WTC11 (cell line): ENCODE data around the gene PDE8B. TPM values are rescaled to one million over a fixed set of nuclear protein-coding genes. Genes with fewer than 3 reads are reported as not detected.

Experiments
- ATAC-seq: fragments of 200-7000 bp; cut with Tn5 transposase; 2 replicates; pipeline ENCODE4 v1.10.0; 2021; ENCODE audit warnings: mild to moderate bottlenecking, moderate library complexity
- CTCF ChIA-PET: fragments of 300-600 bp; sonication (Branson Sonifier 250); formaldehyde crosslinking; loops from one replicate; lab custom pipeline; 2021; ENCODE audit warnings: antibody characterized with exemption; lab: Charles Lee
- POLR2A ChIA-PET: fragments of 350-600 bp; sonication (Branson Sonifier 250); formaldehyde crosslinking; loops from one replicate; lab custom pipeline; 2021; ENCODE audit warnings: antibody characterized with exemption; lab: Charles Lee
- DNase-seq: peaks from one replicate; pipeline ENCODE4 v3.0.0; 2021; ENCODE audit warnings: low spot score
- H3K27ac Mint-ChIP-seq: 2 replicates; pipeline ENCODE4 v1.8.0; 2021; ENCODE audit warnings: mixed read lengths
- H3K27me3 Mint-ChIP-seq: 2 replicates; pipeline ENCODE4 v1.8.0; 2021; ENCODE audit warnings: low read depth, mild to moderate bottlenecking, moderate library complexity, mixed read lengths
- H3K36me3 Mint-ChIP-seq: 2 replicates; pipeline ENCODE4 v1.8.0; 2021; ENCODE audit warnings: mixed read lengths
- H3K4me1 Mint-ChIP-seq: 2 replicates; pipeline ENCODE4 v1.8.0; 2022; ENCODE audit warnings: mixed read lengths
- H3K4me3 Mint-ChIP-seq: 2 replicates; pipeline ENCODE4 v1.8.0; 2021; ENCODE audit warnings: mild to moderate bottlenecking, moderate library complexity, mixed read lengths
- H3K9me3 Mint-ChIP-seq: 2 replicates; pipeline ENCODE4 v1.8.0; 2021; ENCODE audit warnings: mixed read lengths
- EMX1 ChIP-seq: fragments of 250-450 bp; sonication (Bioruptor Pico); IDR thresholded peaks from 2 replicates; pipeline ENCODE4 v1.8.0; 2021; ENCODE audit warnings: mild to moderate bottlenecking
- FOXK1 ChIP-seq: sonication (generic); formaldehyde crosslinking; IDR thresholded peaks from 2 replicates; pipeline ENCODE4 v1.8.0; 2022; ENCODE audit warnings: mild to moderate bottlenecking, moderate library complexity, missing genetic modification reagents
- NR1H2 ChIP-seq: sonication (generic); formaldehyde crosslinking; IDR thresholded peaks from 2 replicates; pipeline ENCODE4 v1.9.0; 2021; ENCODE audit warnings: mild to moderate bottlenecking, moderate library complexity, missing genetic modification reagents
- ZBTB21 ChIP-seq: sonication (generic); formaldehyde crosslinking; IDR thresholded peaks from 2 replicates; pipeline ENCODE4 v1.8.1; 2023; ENCODE audit warnings: mild to moderate bottlenecking, missing genetic modification reagents, borderline replicate concordance
- ZNF138 ChIP-seq: sonication (generic); formaldehyde crosslinking; conservative IDR thresholded peaks from 2 replicates; pipeline ENCODE4 v1.8.1; 2022; ENCODE audit warnings: mild to moderate bottlenecking, moderate library complexity, missing genetic modification reagents
- total RNA-seq: library from RNA; stranded (reverse); gene quantifications from 3 replicates; pipeline ENCODE4 v1.2.3, GENCODE V29; 2021
- TF ChIP-seq, protein P1 (sequence below): sonication (generic); formaldehyde crosslinking; IDR thresholded peaks from 2 replicates; pipeline ENCODE4 v1.8.0; 2023; ENCODE audit warnings: missing genetic modification reagents, mild to moderate bottlenecking, borderline replicate concordance
- TF ChIP-seq, protein P2 (sequence below): fragments of 250-450 bp; sonication (Bioruptor Pico); IDR thresholded peaks from 2 replicates; pipeline ENCODE4 v1.9.0; 2021; ENCODE audit warnings: mild to moderate bottlenecking
- TF ChIP-seq, protein P3 (sequence below): sonication (generic); formaldehyde crosslinking; IDR thresholded peaks from 2 replicates; pipeline ENCODE4 v1.8.0; 2022; ENCODE audit warnings: mild to moderate bottlenecking, missing genetic modification reagents
- TF ChIP-seq, protein P4 (sequence below): sonication (generic); formaldehyde crosslinking; IDR thresholded peaks from 2 replicates; pipeline ENCODE4 v1.8.1; 2023; ENCODE audit warnings: mild to moderate bottlenecking, missing genetic modification reagents, borderline replicate concordance
- TF ChIP-seq, protein P5 (sequence below): sonication (generic); formaldehyde crosslinking; IDR thresholded peaks from 2 replicates; pipeline ENCODE4 v1.8.1; 2022; ENCODE audit warnings: low read depth, missing genetic modification reagents, borderline replicate concordance
- TF ChIP-seq, protein P6 (sequence below): sonication (generic); formaldehyde crosslinking; conservative IDR thresholded peaks from 2 replicates; pipeline ENCODE4 v1.8.1; 2023; ENCODE audit warnings: mild to moderate bottlenecking, low read depth, missing genetic modification reagents, moderate library complexity
- TF ChIP-seq, protein P7 (sequence below): sonication (generic); formaldehyde crosslinking; IDR thresholded peaks from 2 replicates; pipeline ENCODE4 v1.8.1; 2022; ENCODE audit warnings: missing genetic modification reagents, borderline replicate concordance

PDE8B gene
- total RNA-seq, 1 experiment from 2014 or later, result 0.31 TPM

DNA sequence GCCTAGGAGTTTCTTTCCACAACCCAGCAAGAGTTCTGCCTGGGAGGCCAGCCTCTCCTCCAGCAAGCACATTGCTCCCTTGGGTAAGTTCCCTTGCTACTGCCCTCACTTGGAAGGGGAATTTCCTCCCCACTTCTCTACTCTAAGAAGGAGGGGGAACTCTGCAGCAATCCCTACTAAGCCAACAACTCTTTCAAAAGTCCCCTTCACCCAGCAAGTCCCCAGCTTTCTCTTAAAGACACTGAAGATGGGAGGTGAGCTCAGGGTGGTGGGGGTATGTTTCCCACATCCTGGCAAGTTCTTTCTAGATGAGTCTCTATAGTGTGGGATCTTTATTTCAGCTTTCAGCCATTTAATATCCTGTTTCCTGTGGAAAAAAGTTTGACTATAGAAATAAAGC lies 49.0 kb downstream of the PDE8B start:
- DNase-seq (no peak), ATAC-seq (no peak)
- CTCF ChIA-PET, result no interaction called here

More for the DNA sequence above, 49.0 kb downstream of the PDE8B start:
- no peaks in the 10 kb centered on the region for H3K36me3 Mint-ChIP-seq
- POLR2A ChIA-PET, result no interaction called here
- H3K9me3 Mint-ChIP-seq, result 0 out of 2 replicates have a peak, but pooled peaks cover 4% of the 10 kb centered on the region
- H3K4me1 Mint-ChIP-seq, result peaks cover 11% of the 10 kb centered on the region
- no peaks in the 10 kb centered on the region; the same call in 1 of the 2 replicates for H3K27me3 Mint-ChIP-seq
- H3K27ac Mint-ChIP-seq, result no peak overlapping the region
- H3K4me3 Mint-ChIP-seq, result no peak overlapping the region
- TF ChIP-seq, protein P1, sequence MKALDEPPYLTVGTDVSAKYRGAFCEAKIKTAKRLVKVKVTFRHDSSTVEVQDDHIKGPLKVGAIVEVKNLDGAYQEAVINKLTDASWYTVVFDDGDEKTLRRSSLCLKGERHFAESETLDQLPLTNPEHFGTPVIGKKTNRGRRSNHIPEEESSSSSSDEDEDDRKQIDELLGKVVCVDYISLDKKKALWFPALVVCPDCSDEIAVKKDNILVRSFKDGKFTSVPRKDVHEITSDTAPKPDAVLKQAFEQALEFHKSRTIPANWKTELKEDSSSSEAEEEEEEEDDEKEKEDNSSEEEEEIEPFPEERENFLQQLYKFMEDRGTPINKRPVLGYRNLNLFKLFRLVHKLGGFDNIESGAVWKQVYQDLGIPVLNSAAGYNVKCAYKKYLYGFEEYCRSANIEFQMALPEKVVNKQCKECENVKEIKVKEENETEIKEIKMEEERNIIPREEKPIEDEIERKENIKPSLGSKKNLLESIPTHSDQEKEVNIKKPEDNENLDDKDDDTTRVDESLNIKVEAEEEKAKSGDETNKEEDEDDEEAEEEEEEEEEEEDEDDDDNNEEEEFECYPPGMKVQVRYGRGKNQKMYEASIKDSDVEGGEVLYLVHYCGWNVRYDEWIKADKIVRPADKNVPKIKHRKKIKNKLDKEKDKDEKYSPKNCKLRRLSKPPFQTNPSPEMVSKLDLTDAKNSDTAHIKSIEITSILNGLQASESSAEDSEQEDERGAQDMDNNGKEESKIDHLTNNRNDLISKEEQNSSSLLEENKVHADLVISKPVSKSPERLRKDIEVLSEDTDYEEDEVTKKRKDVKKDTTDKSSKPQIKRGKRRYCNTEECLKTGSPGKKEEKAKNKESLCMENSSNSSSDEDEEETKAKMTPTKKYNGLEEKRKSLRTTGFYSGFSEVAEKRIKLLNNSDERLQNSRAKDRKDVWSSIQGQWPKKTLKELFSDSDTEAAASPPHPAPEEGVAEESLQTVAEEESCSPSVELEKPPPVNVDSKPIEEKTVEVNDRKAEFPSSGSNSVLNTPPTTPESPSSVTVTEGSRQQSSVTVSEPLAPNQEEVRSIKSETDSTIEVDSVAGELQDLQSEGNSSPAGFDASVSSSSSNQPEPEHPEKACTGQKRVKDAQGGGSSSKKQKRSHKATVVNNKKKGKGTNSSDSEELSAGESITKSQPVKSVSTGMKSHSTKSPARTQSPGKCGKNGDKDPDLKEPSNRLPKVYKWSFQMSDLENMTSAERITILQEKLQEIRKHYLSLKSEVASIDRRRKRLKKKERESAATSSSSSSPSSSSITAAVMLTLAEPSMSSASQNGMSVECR (CRISPR knock-in tag), result no peak
- TF ChIP-seq, protein P2, sequence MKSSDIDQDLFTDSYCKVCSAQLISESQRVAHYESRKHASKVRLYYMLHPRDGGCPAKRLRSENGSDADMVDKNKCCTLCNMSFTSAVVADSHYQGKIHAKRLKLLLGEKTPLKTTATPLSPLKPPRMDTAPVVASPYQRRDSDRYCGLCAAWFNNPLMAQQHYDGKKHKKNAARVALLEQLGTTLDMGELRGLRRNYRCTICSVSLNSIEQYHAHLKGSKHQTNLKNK (CRISPR knock-in tag), result no peak
- TF ChIP-seq FOXK1 (CRISPR knock-in tag) (no peak), ZNF138 (CRISPR knock-in tag) (no peak), ZBTB21 (no peak), EMX1 (no peak), NR1H2 (CRISPR knock-in tag) (no peak)
- TF ChIP-seq, protein P3, sequence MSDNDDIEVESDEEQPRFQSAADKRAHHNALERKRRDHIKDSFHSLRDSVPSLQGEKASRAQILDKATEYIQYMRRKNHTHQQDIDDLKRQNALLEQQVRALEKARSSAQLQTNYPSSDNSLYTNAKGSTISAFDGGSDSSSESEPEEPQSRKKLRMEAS, result no peak
- TF ChIP-seq, protein P4, sequence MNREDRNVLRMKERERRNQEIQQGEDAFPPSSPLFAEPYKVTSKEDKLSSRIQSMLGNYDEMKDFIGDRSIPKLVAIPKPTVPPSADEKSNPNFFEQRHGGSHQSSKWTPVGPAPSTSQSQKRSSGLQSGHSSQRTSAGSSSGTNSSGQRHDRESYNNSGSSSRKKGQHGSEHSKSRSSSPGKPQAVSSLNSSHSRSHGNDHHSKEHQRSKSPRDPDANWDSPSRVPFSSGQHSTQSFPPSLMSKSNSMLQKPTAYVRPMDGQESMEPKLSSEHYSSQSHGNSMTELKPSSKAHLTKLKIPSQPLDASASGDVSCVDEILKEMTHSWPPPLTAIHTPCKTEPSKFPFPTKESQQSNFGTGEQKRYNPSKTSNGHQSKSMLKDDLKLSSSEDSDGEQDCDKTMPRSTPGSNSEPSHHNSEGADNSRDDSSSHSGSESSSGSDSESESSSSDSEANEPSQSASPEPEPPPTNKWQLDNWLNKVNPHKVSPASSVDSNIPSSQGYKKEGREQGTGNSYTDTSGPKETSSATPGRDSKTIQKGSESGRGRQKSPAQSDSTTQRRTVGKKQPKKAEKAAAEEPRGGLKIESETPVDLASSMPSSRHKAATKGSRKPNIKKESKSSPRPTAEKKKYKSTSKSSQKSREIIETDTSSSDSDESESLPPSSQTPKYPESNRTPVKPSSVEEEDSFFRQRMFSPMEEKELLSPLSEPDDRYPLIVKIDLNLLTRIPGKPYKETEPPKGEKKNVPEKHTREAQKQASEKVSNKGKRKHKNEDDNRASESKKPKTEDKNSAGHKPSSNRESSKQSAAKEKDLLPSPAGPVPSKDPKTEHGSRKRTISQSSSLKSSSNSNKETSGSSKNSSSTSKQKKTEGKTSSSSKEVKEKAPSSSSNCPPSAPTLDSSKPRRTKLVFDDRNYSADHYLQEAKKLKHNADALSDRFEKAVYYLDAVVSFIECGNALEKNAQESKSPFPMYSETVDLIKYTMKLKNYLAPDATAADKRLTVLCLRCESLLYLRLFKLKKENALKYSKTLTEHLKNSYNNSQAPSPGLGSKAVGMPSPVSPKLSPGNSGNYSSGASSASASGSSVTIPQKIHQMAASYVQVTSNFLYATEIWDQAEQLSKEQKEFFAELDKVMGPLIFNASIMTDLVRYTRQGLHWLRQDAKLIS, result no peak
- TF ChIP-seq, protein P5, sequence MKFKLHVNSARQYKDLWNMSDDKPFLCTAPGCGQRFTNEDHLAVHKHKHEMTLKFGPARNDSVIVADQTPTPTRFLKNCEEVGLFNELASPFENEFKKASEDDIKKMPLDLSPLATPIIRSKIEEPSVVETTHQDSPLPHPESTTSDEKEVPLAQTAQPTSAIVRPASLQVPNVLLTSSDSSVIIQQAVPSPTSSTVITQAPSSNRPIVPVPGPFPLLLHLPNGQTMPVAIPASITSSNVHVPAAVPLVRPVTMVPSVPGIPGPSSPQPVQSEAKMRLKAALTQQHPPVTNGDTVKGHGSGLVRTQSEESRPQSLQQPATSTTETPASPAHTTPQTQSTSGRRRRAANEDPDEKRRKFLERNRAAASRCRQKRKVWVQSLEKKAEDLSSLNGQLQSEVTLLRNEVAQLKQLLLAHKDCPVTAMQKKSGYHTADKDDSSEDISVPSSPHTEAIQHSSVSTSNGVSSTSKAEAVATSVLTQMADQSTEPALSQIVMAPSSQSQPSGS, result no peak
- TF ChIP-seq, protein P6, sequence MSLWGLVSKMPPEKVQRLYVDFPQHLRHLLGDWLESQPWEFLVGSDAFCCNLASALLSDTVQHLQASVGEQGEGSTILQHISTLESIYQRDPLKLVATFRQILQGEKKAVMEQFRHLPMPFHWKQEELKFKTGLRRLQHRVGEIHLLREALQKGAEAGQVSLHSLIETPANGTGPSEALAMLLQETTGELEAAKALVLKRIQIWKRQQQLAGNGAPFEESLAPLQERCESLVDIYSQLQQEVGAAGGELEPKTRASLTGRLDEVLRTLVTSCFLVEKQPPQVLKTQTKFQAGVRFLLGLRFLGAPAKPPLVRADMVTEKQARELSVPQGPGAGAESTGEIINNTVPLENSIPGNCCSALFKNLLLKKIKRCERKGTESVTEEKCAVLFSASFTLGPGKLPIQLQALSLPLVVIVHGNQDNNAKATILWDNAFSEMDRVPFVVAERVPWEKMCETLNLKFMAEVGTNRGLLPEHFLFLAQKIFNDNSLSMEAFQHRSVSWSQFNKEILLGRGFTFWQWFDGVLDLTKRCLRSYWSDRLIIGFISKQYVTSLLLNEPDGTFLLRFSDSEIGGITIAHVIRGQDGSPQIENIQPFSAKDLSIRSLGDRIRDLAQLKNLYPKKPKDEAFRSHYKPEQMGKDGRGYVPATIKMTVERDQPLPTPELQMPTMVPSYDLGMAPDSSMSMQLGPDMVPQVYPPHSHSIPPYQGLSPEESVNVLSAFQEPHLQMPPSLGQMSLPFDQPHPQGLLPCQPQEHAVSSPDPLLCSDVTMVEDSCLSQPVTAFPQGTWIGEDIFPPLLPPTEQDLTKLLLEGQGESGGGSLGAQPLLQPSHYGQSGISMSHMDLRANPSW (CRISPR knock-in tag), result no peak
- TF ChIP-seq, protein P7, sequence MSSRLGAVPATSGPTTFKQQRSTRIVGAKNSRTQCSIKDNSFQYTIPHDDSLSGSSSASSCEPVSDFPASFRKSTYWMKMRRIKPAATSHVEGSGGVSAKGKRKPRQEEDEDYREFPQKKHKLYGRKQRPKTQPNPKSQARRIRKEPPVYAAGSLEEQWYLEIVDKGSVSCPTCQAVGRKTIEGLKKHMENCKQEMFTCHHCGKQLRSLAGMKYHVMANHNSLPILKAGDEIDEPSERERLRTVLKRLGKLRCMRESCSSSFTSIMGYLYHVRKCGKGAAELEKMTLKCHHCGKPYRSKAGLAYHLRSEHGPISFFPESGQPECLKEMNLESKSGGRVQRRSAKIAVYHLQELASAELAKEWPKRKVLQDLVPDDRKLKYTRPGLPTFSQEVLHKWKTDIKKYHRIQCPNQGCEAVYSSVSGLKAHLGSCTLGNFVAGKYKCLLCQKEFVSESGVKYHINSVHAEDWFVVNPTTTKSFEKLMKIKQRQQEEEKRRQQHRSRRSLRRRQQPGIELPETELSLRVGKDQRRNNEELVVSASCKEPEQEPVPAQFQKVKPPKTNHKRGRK (CRISPR knock-in tag), result no peak
